HCT116 (cell line): ENCODE results near the gene TTC39C. TPM values are rescaled to one million over a fixed set of nuclear protein-coding genes. Genes with fewer than 3 reads are reported as not detected.

ENCODE experiments used
- ATAC-seq: fragments of 200-7000 bp; cut with Tn5 transposase; 2 replicates; pipeline ENCODE4 v1.9.1; 2020; ENCODE audit warnings: mild to moderate bottlenecking, moderate library complexity
- BruUV-seq: library from RNA; stranded (reverse); fragments of 400-500 nt; replicated peaks from 2 replicates; lab custom pipeline; 2021; lab: Mats Ljungman, UMichigan
- CTCF ChIA-PET: fragments of 300-600 bp; sonication (Branson Sonifier 250); formaldehyde crosslinking; loops from one replicate; lab custom pipeline; 2021; ENCODE audit warnings: antibody characterized with exemption; lab: Charles Lee
- POLR2A ChIA-PET: fragments of 300-600, 350-600 bp; sonication (Branson Sonifier 250); formaldehyde crosslinking; loops from one replicate; lab custom pipeline; 2021; ENCODE audit warnings: antibody characterized with exemption; lab: Charles Lee
- RAD21 ChIA-PET, 2 experiments: fragments of 300-600 bp; sonication (Branson Sonifier 250); formaldehyde crosslinking; loops; one replicate each; lab custom pipeline; 2023; ENCODE audit warnings: low total read pairs in 2 of 2; ENCODE audit not compliant: uncharacterized antibody in 2 of 2, unreplicated experiment in 2 of 2, low non-redundant PET in 1 of 2; lab: Charles Lee
- DNase-seq: peaks from one replicate; pipeline ENCODE4 v3.0.0-alpha.2; 2010; ENCODE audit warnings: low read depth, low spot score
- H2AFZ ChIP-seq: fragments of 200-600 bp; shearing (Covaris generic), sonication (generic); 2 replicates; pipeline ENCODE4 v1.6.1; 2017; ENCODE audit warnings: low read depth, mixed run types, mixed read lengths, antibody characterized with exemption, low read length; ENCODE audit not compliant: poor library complexity, severe bottlenecking
- H3K27ac ChIP-seq: 2 replicates; pipeline ENCODE4 v1.5.1; 2012; ENCODE audit warnings: low read depth, low read length
- H3K27me3 ChIP-seq: fragments of 200-600 bp; sonication (generic); 2 replicates; pipeline ENCODE4 v1.6.1; 2016; ENCODE audit warnings: mixed run types, low read length, mixed read lengths; ENCODE audit not compliant: insufficient read depth
- H3K36me3 ChIP-seq, 2 experiments: fragments of 200-500 bp in 1 of 2; fragments of 200-600 bp in 1 of 2; sonication (Bioruptor generic) in 1 of 2; sonication (generic) in 1 of 2; 2 replicates each; pipeline versions ENCODE4 v1.5.1 to v1.6.1; 2014 to 2016; ENCODE audit warnings: low read length in 2 of 2, inconsistent platforms in 1 of 2, mixed read lengths in 1 of 2, mixed run types in 1 of 2; ENCODE audit not compliant: insufficient read depth in 2 of 2, control insufficient read depth in 1 of 2
- H3K4me1 ChIP-seq, 2 experiments: fragments of 200-600 bp in 1 of 2; sonication (generic) in 1 of 2; 2 replicates each; pipeline versions ENCODE4 v1.5.1 to v1.6.1; 2012 to 2017; ENCODE audit warnings: low read length in 2 of 2, inconsistent platforms in 1 of 2, mild to moderate bottlenecking in 1 of 2, mixed read lengths in 1 of 2, mixed run types in 1 of 2, moderate library complexity in 1 of 2; ENCODE audit not compliant: insufficient read depth in 2 of 2, control insufficient read depth in 1 of 2
- H3K4me2 ChIP-seq: fragments of 200-600 bp; sonication (generic); 2 replicates; pipeline ENCODE4 v1.6.1; 2017; ENCODE audit warnings: mixed run types, low read length, mixed read lengths
- H3K4me3 ChIP-seq, 2 experiments: fragments of 200-600 bp in 1 of 2; sonication (generic) in 1 of 2; replicated peaks in 1 of 2; 2 replicates each; pipeline ENCODE4 v1.5.1; 2011 to 2016; ENCODE audit warnings: low read length in 2 of 2, control low read depth in 1 of 2, low read depth in 1 of 2, mild to moderate bottlenecking in 1 of 2, mixed read lengths in 1 of 2, mixed run types in 1 of 2
- H3K79me2 ChIP-seq: fragments of 200-600 bp; sonication (generic); 2 replicates; pipeline ENCODE4 v1.6.1; 2017; ENCODE audit warnings: mild to moderate bottlenecking, mixed run types, low read length, moderate library complexity, mixed read lengths; ENCODE audit not compliant: insufficient read depth
- H3K9ac ChIP-seq: fragments of 200-600 bp; sonication (generic); 2 replicates; pipeline ENCODE4 v1.6.1; 2016; ENCODE audit warnings: low read length, mixed read lengths
- H3K9me2 ChIP-seq: fragments of 200-600 bp; sonication (generic), shearing (Covaris generic); 2 replicates; pipeline ENCODE4 v1.6.1; 2017; ENCODE audit warnings: mixed run types, mild to moderate bottlenecking, moderate library complexity; ENCODE audit not compliant: insufficient read depth
- H3K9me3 ChIP-seq, 2 experiments: fragments of 200-500 bp in 1 of 2; fragments of 200-600 bp in 1 of 2; sonication (Bioruptor generic) in 1 of 2; sonication (generic) in 1 of 2; 2 replicates each; pipeline ENCODE4 v1.6.1; 2014 to 2017; ENCODE audit warnings: low read length in 2 of 2, mixed read lengths in 2 of 2, inconsistent platforms in 1 of 2, low read depth in 1 of 2, mild to moderate bottlenecking in 1 of 2, mixed run types in 1 of 2, moderate library complexity in 1 of 2; ENCODE audit not compliant: control insufficient read depth in 1 of 2, insufficient read depth in 1 of 2
- H4K20me1 ChIP-seq: fragments of 200-600 bp; sonication (generic), shearing (Covaris generic); 2 replicates; pipeline ENCODE4 v1.6.1; 2017; ENCODE audit warnings: mixed run types, mild to moderate bottlenecking, moderate library complexity; ENCODE audit not compliant: insufficient read depth
- CBX3 ChIP-seq: IDR thresholded peaks from 2 replicates; pipeline ENCODE4 v1.6.1; 2012; ENCODE audit warnings: low read depth
- EGR1 ChIP-seq: IDR thresholded peaks from 2 replicates; pipeline ENCODE4 v1.6.1; 2012; ENCODE audit warnings: low read depth
- EZH2phosphoT487 ChIP-seq: fragments of 200-600 bp; IDR thresholded peaks from 2 replicates; pipeline ENCODE4 v1.6.1; 2018; ENCODE audit warnings: antibody characterized with exemption, borderline replicate concordance
- MAX ChIP-seq: IDR thresholded peaks from 2 replicates; pipeline ENCODE4 v1.6.1; 2012
- POLR2AphosphoS5 ChIP-seq: IDR thresholded peaks from 2 replicates; pipeline ENCODE4 v1.6.1; 2011; ENCODE audit warnings: mild to moderate bottlenecking, low read depth, low read length, moderate library complexity
- RAD21 ChIP-seq: IDR thresholded peaks from 2 replicates; pipeline ENCODE4 v1.6.1; 2012; ENCODE audit warnings: low read depth, mild to moderate bottlenecking
- REST ChIP-seq: IDR thresholded peaks from 2 replicates; pipeline ENCODE4 v1.6.1; 2012; ENCODE audit warnings: low read depth
- SIN3A ChIP-seq: IDR thresholded peaks from 2 replicates; pipeline ENCODE4 v1.6.1; 2012; ENCODE audit warnings: low read depth
- SP1 ChIP-seq: IDR thresholded peaks from 2 replicates; pipeline ENCODE4 v1.6.1; 2012; ENCODE audit warnings: low read depth
- SRF ChIP-seq: IDR thresholded peaks from 2 replicates; pipeline ENCODE4 v1.6.1; 2012; ENCODE audit warnings: low read depth
- YY1 ChIP-seq: IDR thresholded peaks from 2 replicates; pipeline ENCODE4 v1.6.1; 2011; ENCODE audit warnings: low read length, low read depth, moderate library complexity, mild to moderate bottlenecking; ENCODE audit not compliant: insufficient replicate concordance; ENCODE audit errors: extremely low read depth
- ZFX ChIP-seq: fragments of 450-650 bp; IDR thresholded peaks from 2 replicates; pipeline ENCODE4 v1.6.1; 2017
- intact Hi-C: fragments of 100-400 bp; cut with micrococcal nuclease; formaldehyde crosslinking; loops from 2 replicates; pipeline ENCODE4 v1.10.0; 2022
- total RNA-seq: library from RNA; stranded (reverse); gene quantifications from one replicate; pipeline ENCODE4 v1.2.1, GENCODE V29; 2021; ENCODE audit not compliant: unreplicated experiment

TTC39C gene
- total RNA-seq, 1 experiment from 2014 or later: 24.8 TPM

GRCh38 chr18:24170360-24170759 lies 155.8 kb downstream of the TTC39C start:
- Histone ChIP-seq H3K4me2 (no peak overlapping the region), H3K27ac (no peak overlapping the region), H3K9me2 (no peaks in the 10 kb centered on the region), H3K79me2 (no peaks in the 10 kb centered on the region), H3K36me3 (no peaks in the 10 kb centered on the region), H3K9ac (no peak overlapping the region), H3K9me3 (no peaks in the 10 kb centered on the region), H2AFZ (no peak overlapping the region), H3K27me3 (no peaks in the 10 kb centered on the region), H3K4me3 (no peak overlapping the region), H4K20me1 (no peaks in the 10 kb centered on the region), H3K4me1 (peaks cover 0 to 6% of the 10 kb centered on the region in 2 experiments; a peak in 1 of 4 replicates)
- ATAC-seq (no peak), DNase-seq (no peak)
- intact Hi-C loops: no loop called here
- ChIA-PET RAD21 (no interaction called here), CTCF (no interaction called here), POLR2A (no interaction called here)
- no peak for TF ChIP-seq YY1
- TF ChIP-seq CBX3: no peak
- no peak for TF ChIP-seq MAX
- TF ChIP-seq RAD21: no peak
- TF ChIP-seq EGR1: no peak
- TF ChIP-seq SRF: no peak
- no peak for TF ChIP-seq EZH2phosphoT487
- TF ChIP-seq SP1: no peak
- TF ChIP-seq SIN3A: no peak
- no peak for TF ChIP-seq REST
- TF ChIP-seq POLR2AphosphoS5: no peak
- TF ChIP-seq ZFX: no peak
- no TSS peak for BruUV-seq
